OCI-LY1 (cell line): ENCODE results near the gene HKDC1.

Source experiments
- CTCF ChIP-seq: fragments of 200-600 bp; sonication (generic), shearing (Covaris generic); IDR thresholded peaks from 2 replicates; pipeline ENCODE4 v1.5.1; 2017; ENCODE audit warnings: mild to moderate bottlenecking, antibody characterized with exemption, low read length, moderate library complexity, mixed read lengths
- EZH2 ChIP-seq: fragments of 200-600 bp; sonication (generic), shearing (Covaris generic); IDR thresholded peaks from 2 replicates; pipeline ENCODE4 v1.8.0; 2017; ENCODE audit warnings: borderline replicate concordance, mixed run types, mild to moderate bottlenecking, antibody characterized with exemption, low read length, moderate library complexity, mixed read lengths

GRCh38 chr10:69220507-69220906, 375 bp downstream of the HKDC1 start:
- TF ChIP-seq CTCF, result no peak
- TF ChIP-seq EZH2, result no peak
